NCI-H82 treated with DMSO at 0.1 percent for 48 hours (cell line): ENCODE data around the gene COL8A2.

Experiments used
- DNase-seq: peaks from one replicate; lab custom pipeline; 2025; ENCODE audit not compliant: unreplicated experiment; lab: John Stamatoyannopoulos, UW

Gene COL8A2

GRCh38 chr1:36157973-36158826 lies 33.2 kb upstream of the COL8A2 start:
- no peak for DNase-seq

GRCh38 chr1:36157115-36157903 lies 32.3 kb upstream of the COL8A2 start:
- peak; percentile 36 for DNase-seq

GRCh38 chr1:36156329-36157114 lies 31.5 kb upstream of the COL8A2 start:
- no peak for DNase-seq

GRCh38 chr1:36155408-36156328 lies 30.6 kb upstream of the COL8A2 start, which contains the start of gene MAP7D1:
TSS of gene MAP7D1 (plus strand) at chr1:36156160. CDS start at chr1:36156418, 258 bp downstream.
- peak; percentile 29 for DNase-seq

GRCh38 chr1:36154765-36155407 lies 29.9 kb upstream of the COL8A2 start:
- DNase-seq: no peak

GRCh38 chr1:36154335-36154734 lies 29.3 kb upstream of the COL8A2 start:
- no peak for DNase-seq

- no peak for DNase-seq
These were observed 28.5 kb upstream of the COL8A2 start for GRCh38 chr1:36153476-36153875.

- DNase-seq: no peak
These were observed 26.8 kb upstream of the COL8A2 start for GRCh38 chr1:36151845-36152203.

- peak; percentile 14 for DNase-seq
These were observed 26.3 kb upstream of the COL8A2 start for GRCh38 chr1:36151134-36151844.

- DNase-seq: peak; percentile 94
These were observed 25.5 kb upstream of the COL8A2 start for GRCh38 chr1:36150296-36151133.

- no peak for DNase-seq
These were observed 24.9 kb upstream of the COL8A2 start for GRCh38 chr1:36149973-36150295.

GRCh38 chr1:36149237-36149972 lies 24.4 kb upstream of the COL8A2 start, which contains the start of gene TRAPPC3:
TSS of gene TRAPPC3 (minus strand) at chr1:36149486. CDS start at chr1:36149378, 108 bp downstream.
- DNase-seq: peak; percentile 100

- DNase-seq: no peak
These were observed 23.8 kb upstream of the COL8A2 start for GRCh38 chr1:36148821-36149236.

GRCh38 chr1:36144413-36144812 lies 19.4 kb upstream of the COL8A2 start:
- no peak for DNase-seq

- no peak for DNase-seq
These were observed 18.4 kb upstream of the COL8A2 start for GRCh38 chr1:36143424-36143823.

GRCh38 chr1:36142121-36142520 lies 17.1 kb upstream of the COL8A2 start:
- DNase-seq: no peak

GRCh38 chr1:36139521-36139920 lies 14.5 kb upstream of the COL8A2 start:
- no peak for DNase-seq

- no peak for DNase-seq
These were observed 12.8 kb upstream of the COL8A2 start for GRCh38 chr1:36137776-36138175.
